ENCODE measurements around the gene RHBDL2. TPM values are rescaled to one million over a fixed set of nuclear protein-coding genes. Genes with fewer than 3 reads are reported as not detected.
"Not testable (repeated sequence)": the region's sequence is repeated elsewhere in the genome, so short reads cannot be mapped to it uniquely, and the experiment has no call there.

The RHBDL2 gene
- total and polyA plus RNA-seq, 2 of the 4 experiments (the other 2 are of a cell fraction): 0.36 to 0.38 TPM

- H4K8ac ChIP-seq (ENCODE audit: low read depth in 2 of 2, low read length in 2 of 2); H4K91ac ChIP-seq (ENCODE audit: insufficient read depth, low read depth, low read length); in situ Hi-C loops (cut with MboI; ENCODE audit: low sequenced_read_pairs); H2BK120ac ChIP-seq (ENCODE audit: low read depth, low read length); H2BK15ac ChIP-seq (ENCODE audit: low read depth, low read length); H3K79me1 ChIP-seq (ENCODE audit: low read depth in 1 of 2, low read length in 2 of 2); ATAC-seq (ENCODE audit: low read depth); H2BK20ac ChIP-seq (ENCODE audit: low read depth, low read length); intact Hi-C loops (cut with micrococcal nuclease); H3K4me3 ChIP-seq (ENCODE audit: insufficient read depth, low read depth, low read length); DNase-seq; H2AK5ac ChIP-seq (ENCODE audit: low read depth, low read length); H3K9me1 ChIP-seq (ENCODE audit: insufficient read depth, low read length); H2AFZ ChIP-seq (replicated peaks; ENCODE audit: low read length, poor library complexity); H3K4ac ChIP-seq (ENCODE audit: low read depth, low read length); POLR2A ChIA-PET (ENCODE audit: unreplicated experiment); H3K18ac ChIP-seq (ENCODE audit: low read depth, low read length); H4K5ac ChIP-seq (ENCODE audit: low read depth, low read length); H3K14ac ChIP-seq (replicated peaks; ENCODE audit: low read depth, low read length); BruUV-seq (replicated peaks); H3K9ac ChIP-seq (ENCODE audit: low read depth, low read length); H3K27ac ChIP-seq (ENCODE audit: insufficient read depth, low read length); H2BK5ac ChIP-seq (ENCODE audit: low read depth, low read length, poor library complexity, severe bottlenecking); H3K4me2 ChIP-seq (ENCODE audit: low read depth, low read length); H3K56ac ChIP-seq (ENCODE audit: extremely low read depth, insufficient read depth, low read length); H3K9me3 ChIP-seq (ENCODE audit: control insufficient read depth, insufficient read depth, low read length); H4K20me1 ChIP-seq (ENCODE audit: insufficient read depth, low read length); H2AK9ac ChIP-seq (replicated peaks; ENCODE audit: low read depth, low read length, poor library complexity); dilution Hi-C loops (cut with HindIII; ENCODE audit: low sequenced_read_pairs, unreplicated experiment); H3K4me1 ChIP-seq (ENCODE audit: control insufficient read depth, insufficient read depth, low read length); H3K23ac ChIP-seq (ENCODE audit: low read depth, low read length): not testable (repeated sequence)
- Histone ChIP-seq H3K27me3 (ENCODE audit: control insufficient read depth, insufficient read depth, low read length) (peaks cover 11% of the 10 kb centered on the region), H3K36me3 (ENCODE audit: control insufficient read depth, insufficient read depth, low read length) (peaks cover 16% of the 10 kb centered on the region)
- CTCF ChIA-PET: interaction anchor here (1.5 kb wide), 1 partner anchor 10 kb away, joined by 4 read pairs; no protein-coding TSS in a partner anchor
- no CpG with 5 or more reads among the region's 10 CpGs for WGBS, 2 experiments (ENCODE audit: extremely low coverage in 2 of 2, insufficient read length in 1 of 2)
Measured at GRCh38 chr1:38836316-38836715, 105.3 kb downstream of the RHBDL2 start.

Small RNAs within 50 kb of the gene (microRNA-seq; reads per million reads assigned to microRNA genes)
- not detected for gene GJA9-MYCBP (ENCODE audit: insufficient read depth, insufficient read length)
- not detected for gene RF00019 (ENCODE audit: insufficient read depth, insufficient read length)
- gene RNU6-605P (ENCODE audit: insufficient read depth, insufficient read length): not detected

Small RNAs within 50 kb of the gene (small RNA-seq; reads per million reads assigned to genes)
- gene GJA9-MYCBP (0 reads per million in 5 experiments), gene RF00019 (0 reads per million in 5 experiments), gene RNU6-605P (0 reads per million in 5 experiments)

Other genes with a start within 250 kb of the RHBDL2 start
- gene RRAGC, start 82.1 kb downstream of the RHBDL2 start, total RNA-seq (2012; rRNA removed): 7.2 and 11.7 TPM in 2 replicates
- 9.3 and 12.2 TPM in 2 replicates for gene RRAGC, start 82.1 kb downstream of the RHBDL2 start, polyA plus RNA-seq (2012; rRNA removed)
- 9.9 and 15.6 TPM in 2 replicates for gene MYCBP, start 68.5 kb downstream of the RHBDL2 start, total RNA-seq (2012; rRNA removed)
- 10.1 and 11.9 TPM in 2 replicates for gene MYCBP, start 68.5 kb downstream of the RHBDL2 start, polyA plus RNA-seq (2012; rRNA removed)
- gene GJA9, start 60.2 kb downstream of the RHBDL2 start, total RNA-seq (2012; rRNA removed): not detected in 2 replicates
- gene GJA9, start 60.2 kb downstream of the RHBDL2 start, polyA plus RNA-seq (2012; rRNA removed): not detected in 2 replicates
- 42.5 and 63.9 TPM in 2 replicates for gene AKIRIN1, start 49.4 kb upstream of the RHBDL2 start, total RNA-seq (2012; rRNA removed)
- gene AKIRIN1, start 49.4 kb upstream of the RHBDL2 start, polyA plus RNA-seq (2012; rRNA removed): 37.7 and 44.2 TPM in 2 replicates
- gene NDUFS5, start 84.5 kb upstream of the RHBDL2 start, total RNA-seq (2012; rRNA removed): 645 and 1,415 TPM in 2 replicates
- 934 and 1,092 TPM in 2 replicates for gene NDUFS5, start 84.5 kb upstream of the RHBDL2 start, polyA plus RNA-seq (2012; rRNA removed)

Data from IMR-90 (cell line).